HUES64 (cell line): Measurements from ENCODE around the gene DUS1L.
"Not testable (repeated sequence)": the region's sequence is repeated elsewhere in the genome, so short reads cannot be mapped to it uniquely, and the experiment has no call there.

Source experiments
- H3K27ac ChIP-seq: 2 replicates; pipeline ENCODE4 v1.7.0; 2013; ENCODE audit warnings: low read depth, low read length, inconsistent platforms
- H3K27me3 ChIP-seq: 2 replicates; pipeline ENCODE4 v1.6.1; 2013; ENCODE audit warnings: mild to moderate bottlenecking, low read length; ENCODE audit not compliant: insufficient read depth
- H3K36me3 ChIP-seq: 2 replicates; pipeline ENCODE4 v1.6.1; 2013; ENCODE audit warnings: mild to moderate bottlenecking, low read length; ENCODE audit not compliant: insufficient read depth
- H3K4me1 ChIP-seq: 2 replicates; pipeline ENCODE4 v1.6.1; 2013; ENCODE audit warnings: mild to moderate bottlenecking, low read length, moderate library complexity; ENCODE audit not compliant: insufficient read depth
- H3K4me3 ChIP-seq: 2 replicates; pipeline ENCODE4 v1.5.1; 2013; ENCODE audit warnings: mild to moderate bottlenecking, low read length, moderate library complexity
- H3K9ac ChIP-seq: 2 replicates; pipeline ENCODE4 v1.6.1; 2013; ENCODE audit warnings: mild to moderate bottlenecking, low read depth, low read length
- H3K9me3 ChIP-seq: 2 replicates; pipeline ENCODE4 v1.6.1; 2013; ENCODE audit warnings: low read depth, low read length; ENCODE audit not compliant: insufficient read depth
- WGBS: fragments of 150-250, 120-280 bp; methylation state at CpG from one replicate; pipeline ENCODE4 v1.1.7; 2013; ENCODE audit warnings: missing lambda C conversion rate; 5-methylcytosine and 5-hydroxymethylcytosine counted together

The DUS1L gene

DNA sequence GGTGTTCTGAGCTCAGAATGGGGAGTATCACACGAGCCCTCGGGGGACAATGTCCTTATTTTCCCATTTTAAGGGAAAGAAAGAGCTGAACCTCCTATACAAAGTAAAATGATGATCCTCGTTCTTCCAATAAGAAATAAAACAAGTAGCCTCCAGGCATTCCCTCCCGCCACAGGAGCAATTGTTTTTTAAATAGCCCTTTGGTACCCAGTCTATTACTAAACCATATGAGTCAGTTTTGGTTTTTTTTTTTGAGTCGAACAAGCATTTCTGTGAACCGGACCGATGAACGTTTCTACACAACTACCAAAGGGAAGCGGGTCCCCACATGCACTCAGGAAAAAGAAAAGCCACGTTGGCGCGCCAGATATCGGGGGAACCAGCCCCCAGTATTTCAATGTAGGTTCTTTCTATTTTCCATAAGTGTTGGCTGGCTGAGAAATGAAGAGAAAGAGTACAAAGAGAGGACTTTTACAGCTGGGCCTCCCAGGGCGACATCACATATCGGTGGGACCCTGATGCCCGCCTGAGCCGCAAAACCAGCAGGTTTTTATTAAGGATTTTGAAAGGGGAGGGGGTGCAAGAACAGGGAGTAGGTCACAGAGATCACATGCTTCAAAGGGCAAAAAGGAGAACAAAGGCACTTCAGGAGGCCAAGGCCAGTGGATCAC, 24.3 kb downstream of the DUS1L start:
- H3K36me3 ChIP-seq = no peaks in the 10 kb centered on the region
- WGBS = 69% methylated on average over 17 of the region's 17 CpGs
- no peaks in the 10 kb centered on the region for H3K9me3 ChIP-seq
- peaks cover 10% of the 10 kb centered on the region for H3K4me1 ChIP-seq
- no peak overlapping the region for H3K27ac ChIP-seq
- H3K9ac ChIP-seq = no peak overlapping the region
- H3K4me3 ChIP-seq = no peak overlapping the region
- H3K27me3 ChIP-seq = no peaks in the 10 kb centered on the region

DNA sequence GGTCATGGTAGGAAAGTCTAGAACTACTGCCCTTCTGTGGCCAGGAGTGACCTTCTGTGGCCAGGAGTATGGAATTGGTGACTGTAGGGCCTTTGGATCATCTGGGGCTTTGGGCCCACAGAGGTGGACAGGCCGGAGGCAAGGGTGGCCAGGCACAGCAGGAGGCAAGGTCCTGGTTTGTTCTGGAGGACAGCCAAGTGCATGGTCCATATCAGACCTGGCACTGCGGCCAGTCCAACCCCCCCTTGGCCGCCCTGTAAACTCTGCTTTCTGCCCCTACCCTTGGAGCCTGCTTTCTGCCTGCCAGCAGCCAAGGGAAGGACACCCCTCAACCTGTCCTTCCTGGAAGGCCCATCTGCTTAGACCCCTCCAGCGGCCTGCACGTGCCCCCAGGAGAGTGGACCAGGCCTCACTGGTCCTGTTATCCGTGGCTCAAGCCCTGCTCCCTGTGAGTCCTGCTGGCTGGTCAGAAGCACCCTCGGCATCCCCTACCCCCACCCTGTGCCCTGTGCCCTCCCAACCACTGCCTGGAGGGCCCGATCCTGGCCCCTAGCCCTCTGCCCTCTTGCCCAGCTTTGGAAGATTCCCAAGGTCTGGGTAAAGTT, 25.8 kb downstream of the DUS1L start:
- Histone ChIP-seq H3K4me3 (no peak overlapping the region), H3K4me1 (peaks cover 10% of the 10 kb centered on the region), H3K27ac (no peak overlapping the region), H3K27me3 (no peaks in the 10 kb centered on the region), H3K36me3 (no peaks in the 10 kb centered on the region), H3K9me3 (no peaks in the 10 kb centered on the region), H3K9ac (no peak overlapping the region)
- WGBS = 96% methylated on average over 8 of the region's 8 CpGs

DNA sequence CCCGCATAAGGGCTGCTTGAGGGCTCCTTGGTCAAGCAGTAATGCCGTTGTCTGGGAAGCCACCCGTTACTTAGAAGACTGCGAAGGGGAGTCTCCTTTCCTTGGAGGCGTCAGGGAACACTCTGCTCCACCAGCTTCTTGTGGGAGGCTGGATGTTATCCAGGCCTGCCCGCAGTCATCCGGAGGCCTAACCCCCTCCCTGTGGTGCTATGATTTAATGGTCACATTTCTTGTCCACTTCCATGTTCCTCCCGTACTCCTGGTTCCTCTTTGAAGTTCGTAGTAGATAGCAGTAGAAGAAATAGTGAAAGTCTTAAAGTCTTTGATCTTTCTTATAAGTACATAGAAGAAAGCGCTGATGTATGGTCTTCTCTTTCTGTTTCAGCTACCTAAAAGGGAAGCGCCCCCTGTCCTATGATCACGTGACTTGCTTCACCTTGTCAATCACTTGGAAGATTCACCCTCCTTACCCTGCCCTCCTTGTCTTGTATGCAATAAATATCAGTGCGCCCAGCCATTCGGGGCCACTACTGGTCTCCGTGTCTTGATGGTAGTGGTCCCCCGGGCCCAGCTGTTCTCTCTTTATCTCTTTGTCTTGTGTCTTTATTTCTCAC, 26.7 kb downstream of the DUS1L start:
- H3K9ac ChIP-seq, H3K27me3 ChIP-seq, H3K4me3 ChIP-seq, H3K9me3 ChIP-seq, H3K36me3 ChIP-seq, H3K27ac ChIP-seq: not testable (repeated sequence)
- H3K4me1 ChIP-seq = peaks cover 10% of the 10 kb centered on the region
- 93% methylated on average over 16 of the region's 16 CpGs for whole genome bisulfite sequencing

DNA sequence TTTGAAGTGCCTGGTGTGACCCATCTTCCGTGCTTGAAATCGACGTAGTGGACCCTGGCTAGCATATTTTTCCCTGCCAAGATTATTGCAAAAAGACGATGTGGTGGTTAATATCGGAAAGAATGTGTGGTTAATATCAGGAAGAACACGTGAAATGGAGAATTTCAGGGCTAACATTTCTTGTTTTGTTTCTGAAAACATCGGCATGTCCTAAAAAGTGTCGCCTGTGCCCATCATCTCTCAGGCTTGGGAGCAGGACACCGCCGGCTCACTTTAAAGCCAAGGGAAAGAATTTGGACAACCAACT, 27.8 kb downstream of the DUS1L start:
- Histone ChIP-seq H3K27ac (no peak overlapping the region; the same call in 1 of the 2 replicates), H3K27me3 (no peaks in the 10 kb centered on the region), H3K4me1 (peaks cover 3% of the 10 kb centered on the region; the same call in 1 of the 2 replicates), H3K4me3 (peak overlapping the region; percentile 74), H3K9ac (no peak overlapping the region), H3K36me3 (no peaks in the 10 kb centered on the region), H3K9me3 (no peaks in the 10 kb centered on the region)
- 26% methylated on average over 10 of the region's 10 CpGs for WGBS

DNA sequence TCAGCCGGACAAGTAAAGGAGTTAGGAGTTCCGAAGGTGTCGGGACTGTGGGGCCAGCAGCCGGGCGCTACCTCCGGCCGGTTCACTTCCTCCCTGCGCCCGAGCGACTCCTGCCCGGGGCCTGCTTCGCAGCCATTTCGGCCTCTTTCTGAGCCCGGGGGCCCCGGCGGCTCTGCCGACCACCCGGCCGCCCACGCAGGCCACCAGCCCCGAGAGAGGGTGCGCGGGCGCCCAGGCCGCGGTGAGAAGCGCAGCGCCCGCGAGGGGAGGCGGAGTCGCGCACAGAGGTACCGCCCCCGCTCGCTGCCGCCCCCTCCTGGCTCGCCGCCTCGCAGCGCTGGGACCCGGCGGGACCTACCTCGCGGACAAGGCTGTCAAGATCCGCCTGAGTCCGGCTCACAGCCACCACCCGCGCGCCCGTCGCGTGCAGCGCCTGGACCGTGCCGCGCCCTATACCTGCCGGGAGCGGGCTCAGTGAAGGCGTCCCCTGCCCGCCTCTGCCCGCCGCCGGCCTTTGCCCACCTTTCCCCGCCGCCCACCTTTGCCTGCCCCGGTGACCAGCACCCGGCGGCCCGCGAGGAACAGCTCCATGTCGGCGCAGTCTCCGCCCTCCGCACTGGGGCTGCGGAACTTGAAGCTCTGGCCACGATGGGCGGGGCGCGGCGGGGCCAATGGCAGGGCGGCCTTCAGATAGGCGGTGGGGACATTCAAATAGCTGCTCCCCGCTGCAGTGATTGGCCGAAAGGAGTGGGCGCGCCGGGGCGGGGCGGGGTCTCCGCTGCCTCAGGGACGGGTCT, 28.3 kb downstream of the DUS1L start, which contains the start of gene DCXR:
TSS of gene DCXR (minus strand) at position 606 of the 797 bp plus-strand sequence. CDS start at position 591, 15 bp downstream.
- Histone ChIP-seq H3K36me3 (no peaks in the 10 kb centered on the region), H3K9me3 (no peaks in the 10 kb centered on the region), H3K4me1 (peaks cover 9% of the 10 kb centered on the region; the same call in 1 of the 2 replicates), H3K4me3 (peak within 1 kb of the TSS; percentile 74), H3K27me3 (no peaks in the 10 kb centered on the region), H3K27ac (peak within 1 kb of the TSS; percentile 71; the same call in 1 of the 2 replicates), H3K9ac (peak within 1 kb of the TSS; percentile 73)
- WGBS = under 1% methylated on average over 92 of the region's 92 CpGs

DNA sequence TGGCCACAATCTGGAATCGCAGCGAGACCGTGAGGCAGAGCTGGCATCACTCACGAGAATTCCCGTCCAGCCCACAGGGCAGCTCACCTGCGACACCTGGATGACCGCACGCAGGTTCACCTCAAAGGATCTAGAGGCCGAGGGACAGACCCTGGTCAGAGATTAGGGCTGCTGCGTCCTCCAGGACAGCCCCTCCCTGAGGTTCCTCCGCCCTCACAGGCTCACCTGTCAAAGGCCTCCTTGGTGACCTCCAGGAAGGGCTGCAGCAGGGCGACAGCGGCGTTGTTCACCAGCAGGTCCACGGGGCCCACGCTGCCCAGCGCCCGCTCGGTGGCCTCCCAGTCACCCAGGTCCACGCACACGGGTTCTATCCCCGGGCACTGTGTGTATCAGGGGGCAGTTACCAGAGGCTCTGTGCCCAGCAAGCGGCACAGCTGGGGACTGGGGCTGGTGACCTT, 28.9 kb downstream of the DUS1L start:
- no peaks in the 10 kb centered on the region for H3K36me3 ChIP-seq
- 59% methylated on average over 23 of the region's 23 CpGs for WGBS
- H3K27ac ChIP-seq = no peak overlapping the region
- H3K9me3 ChIP-seq = no peaks in the 10 kb centered on the region
- H3K27me3 ChIP-seq = no peaks in the 10 kb centered on the region
- peak overlapping the region; percentile 73 for H3K9ac ChIP-seq
- peaks cover 9% of the 10 kb centered on the region; the same call in 1 of the 2 replicates for H3K4me1 ChIP-seq
- peak overlapping the region; percentile 74 for H3K4me3 ChIP-seq

DNA sequence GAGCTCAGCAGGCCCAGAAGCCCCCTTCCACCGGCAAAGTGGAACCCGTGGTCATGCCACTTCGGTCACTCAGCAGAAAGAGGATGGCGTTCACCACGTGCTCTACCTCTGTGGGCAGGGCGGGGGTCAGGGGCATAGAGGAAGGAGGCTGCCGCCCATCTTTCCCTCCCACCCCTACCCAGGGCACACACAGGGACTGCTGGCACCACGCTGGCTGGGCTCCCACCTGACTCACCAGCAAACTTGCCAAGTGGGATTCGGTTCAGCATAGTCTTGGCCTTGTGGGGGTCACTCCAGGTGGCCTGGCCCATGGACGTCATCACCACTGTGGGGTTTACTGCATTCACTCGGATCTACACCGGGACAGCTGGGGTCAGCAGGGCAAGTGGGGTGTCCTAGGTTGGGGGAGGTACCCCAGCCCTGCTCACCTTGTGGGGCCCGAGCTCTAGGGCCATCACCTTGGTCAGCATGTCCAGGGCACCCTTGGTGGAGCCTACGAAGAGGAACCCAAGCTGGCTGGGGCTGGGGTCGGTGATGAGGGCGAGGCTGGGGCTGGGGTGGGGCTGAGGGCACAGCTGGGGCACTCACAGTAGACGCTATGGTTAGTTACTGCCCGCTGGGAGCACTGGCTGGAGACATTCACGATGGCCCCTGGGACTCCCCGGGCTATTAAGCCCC, 29.5 kb downstream of the DUS1L start:
- Histone ChIP-seq H3K36me3 (no peaks in the 10 kb centered on the region), H3K4me1 (peaks cover 9% of the 10 kb centered on the region; the same call in 1 of the 2 replicates), H3K4me3 (peak overlapping the region; percentile 74), H3K27me3 (no peaks in the 10 kb centered on the region), H3K27ac (no peak overlapping the region), H3K9ac (no peak overlapping the region), H3K9me3 (no peaks in the 10 kb centered on the region)
- WGBS = 92% methylated on average over 20 of the region's 20 CpGs

DNA sequence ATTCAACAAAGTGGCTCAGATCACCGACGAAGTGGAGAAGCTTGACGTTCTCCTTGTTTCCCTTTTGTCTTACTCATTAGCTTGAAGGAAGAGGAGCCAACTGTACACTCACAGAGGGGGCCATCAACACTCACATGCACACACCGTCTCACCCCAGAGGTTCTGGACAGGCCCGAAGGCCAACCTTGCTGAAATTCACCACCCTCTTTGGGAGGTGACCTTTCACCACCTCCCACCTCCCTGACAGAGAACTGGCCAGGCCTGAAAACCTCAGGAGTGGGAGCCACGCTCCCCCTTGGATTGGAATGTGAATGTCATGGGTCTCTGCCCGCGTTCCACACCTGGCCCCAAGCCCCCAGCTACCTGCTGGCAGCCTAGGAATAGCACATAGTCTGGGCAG, 30.1 kb downstream of the DUS1L start:
- no peak overlapping the region for H3K4me3 ChIP-seq
- H3K36me3 ChIP-seq = no peaks in the 10 kb centered on the region
- H3K9me3 ChIP-seq = no peaks in the 10 kb centered on the region
- no peaks in the 10 kb centered on the region for H3K27me3 ChIP-seq
- no peak overlapping the region for H3K9ac ChIP-seq
- WGBS = 92% methylated on average over 8 of the region's 8 CpGs
- no peak overlapping the region for H3K27ac ChIP-seq
- peaks cover 9% of the 10 kb centered on the region; the same call in 1 of the 2 replicates for H3K4me1 ChIP-seq

DNA sequence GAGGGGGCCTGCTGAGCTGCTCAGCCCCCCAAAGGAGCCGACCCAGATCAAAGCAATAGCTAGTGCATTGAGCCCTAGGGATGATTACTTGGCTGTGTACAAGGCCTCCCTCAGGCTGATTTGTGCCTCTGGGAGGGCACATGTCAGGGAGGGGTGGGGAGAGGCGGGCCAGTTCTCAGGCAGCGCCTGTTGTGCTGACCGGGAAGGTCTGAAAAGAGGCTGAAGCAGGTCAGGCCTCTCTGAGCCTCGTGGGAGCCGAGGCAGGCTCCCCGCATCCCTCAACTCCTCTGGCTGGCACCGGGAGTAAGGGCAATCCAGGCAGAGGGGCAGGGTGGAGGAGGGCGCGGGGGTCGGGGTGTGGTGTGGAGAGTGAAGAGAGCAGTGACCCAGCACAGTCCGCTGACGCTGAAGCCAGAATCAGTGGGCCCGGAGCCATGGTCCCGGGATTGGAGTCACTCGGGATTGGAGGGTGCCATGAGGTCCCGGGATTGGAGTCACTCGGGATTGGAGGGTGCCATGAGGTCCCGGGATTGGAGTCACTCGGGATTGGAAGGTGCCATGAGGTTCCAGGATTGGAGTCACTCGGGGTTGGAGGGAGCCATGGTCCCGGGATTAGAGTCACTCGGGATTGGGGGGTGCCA, 31.1 kb downstream of the DUS1L start:
- H3K4me3 ChIP-seq = no peak overlapping the region
- no peaks in the 10 kb centered on the region for H3K9me3 ChIP-seq
- no peaks in the 10 kb centered on the region for H3K36me3 ChIP-seq
- H3K9ac ChIP-seq = no peak overlapping the region
- H3K27ac ChIP-seq = no peak overlapping the region
- 78% methylated on average over 23 of the region's 23 CpGs for WGBS
- H3K4me1 ChIP-seq = peaks cover 9% of the 10 kb centered on the region; the same call in 1 of the 2 replicates
- no peaks in the 10 kb centered on the region for H3K27me3 ChIP-seq

- Histone ChIP-seq H3K4me3 (no peak overlapping the region), H3K9me3 (no peaks in the 10 kb centered on the region), H3K27ac (no peak overlapping the region), H3K9ac (no peak overlapping the region), H3K36me3 (no peaks in the 10 kb centered on the region), H3K4me1 (peaks cover 9% of the 10 kb centered on the region; the same call in 1 of the 2 replicates), H3K27me3 (no peaks in the 10 kb centered on the region)
- WGBS = 92% methylated on average over 38 of the region's 38 CpGs
Measured at GRCh38 chr17:82033359-82034085, 32.1 kb downstream of the DUS1L start.
